Activated CD4-positive, alpha-beta T cell treated with anti-CD3 and anti-CD28 coated beads, Interleukin-2, amount 50 U/mL, for 4 hours (primary cell): ENCODE measurements around the gene LMAN1L.
"Not testable (repeated sequence)": the region's sequence is repeated elsewhere in the genome, so short reads cannot be mapped to it uniquely, and the experiment has no call there.

Experiments
- DNase-seq, 2 experiments: peaks; one replicate each; pipeline ENCODE4 v3.0.0-alpha.2; 2020

LMAN1L gene

DNA sequence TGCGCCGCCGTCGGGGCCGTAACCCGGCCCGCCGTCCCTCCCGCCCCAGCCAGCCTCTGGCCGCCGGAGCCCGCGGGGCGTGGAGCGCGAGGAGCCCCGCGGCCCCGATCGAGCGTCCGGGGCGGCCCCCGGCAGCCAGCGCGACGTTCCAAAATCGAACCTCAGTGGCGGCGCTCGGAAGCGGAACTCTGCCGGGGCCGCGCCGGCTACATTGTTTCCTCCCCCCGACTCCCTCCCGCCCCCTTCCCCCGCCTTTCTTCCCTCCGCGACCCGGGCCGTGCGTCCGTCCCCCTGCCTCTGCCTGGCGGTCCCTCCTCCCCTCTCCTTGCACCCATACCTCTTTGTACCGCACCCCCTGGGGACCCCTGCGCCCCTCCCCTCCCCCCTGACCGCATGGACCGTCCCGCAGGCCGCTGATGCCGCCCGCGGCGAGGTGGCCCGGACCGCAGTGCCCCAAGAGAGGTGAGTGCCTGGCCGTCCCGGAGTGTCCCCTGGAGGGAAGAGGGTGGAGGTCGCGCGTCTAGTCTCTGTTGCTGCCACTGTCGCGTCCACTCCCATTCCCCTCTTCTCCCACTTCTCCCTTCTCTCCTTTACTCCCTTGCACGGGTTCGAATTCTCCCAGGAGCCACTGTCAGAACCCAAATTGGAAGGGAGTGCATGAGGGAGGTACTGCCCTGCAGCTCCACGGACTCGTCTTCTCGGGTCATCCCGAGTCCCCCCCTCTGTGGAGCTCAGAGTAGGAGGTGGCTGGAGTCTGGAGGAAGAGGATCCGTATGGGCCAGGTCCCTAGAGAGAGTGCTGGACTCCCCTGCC, 30.2 kb upstream of the LMAN1L start:
- DNase-seq = peak; percentile 54 to 57

DNA sequence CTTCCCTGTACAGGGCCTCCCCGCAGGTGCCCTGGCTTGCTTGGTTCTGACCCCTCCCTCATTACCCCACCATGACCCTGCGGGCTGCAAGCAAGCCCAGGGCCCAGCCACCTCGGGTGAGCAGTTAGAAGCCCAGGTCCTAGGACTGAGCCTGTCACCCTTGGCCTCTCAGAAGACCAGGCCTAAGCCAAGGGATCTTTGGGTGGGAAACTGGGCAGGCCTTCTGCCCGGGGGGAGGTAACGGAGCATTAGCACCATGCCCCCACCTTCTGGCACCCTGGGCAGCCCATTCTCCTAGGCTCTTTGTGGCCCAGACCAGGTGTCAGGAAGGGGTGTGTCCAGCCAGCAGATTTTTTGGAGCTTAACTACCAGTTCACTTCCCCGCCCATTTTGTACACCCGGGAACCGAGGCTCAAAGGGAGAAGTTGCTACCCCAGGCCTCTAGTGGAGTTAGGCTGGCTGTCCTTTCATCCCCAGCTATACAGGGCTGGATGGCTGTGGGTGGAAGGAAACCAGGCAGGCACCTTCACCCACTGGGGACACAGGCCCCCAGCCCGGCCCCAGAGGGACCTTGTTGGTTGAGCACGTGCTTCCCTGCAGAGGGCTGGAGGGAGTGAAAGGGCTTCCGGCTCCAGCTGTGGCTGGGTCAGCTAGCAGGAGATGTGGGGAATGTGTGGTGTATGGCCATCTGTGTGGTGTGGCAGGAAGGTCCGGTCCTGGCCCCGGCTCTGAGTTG, 29.4 kb upstream of the LMAN1L start:
- DNase-seq = no peak

DNA sequence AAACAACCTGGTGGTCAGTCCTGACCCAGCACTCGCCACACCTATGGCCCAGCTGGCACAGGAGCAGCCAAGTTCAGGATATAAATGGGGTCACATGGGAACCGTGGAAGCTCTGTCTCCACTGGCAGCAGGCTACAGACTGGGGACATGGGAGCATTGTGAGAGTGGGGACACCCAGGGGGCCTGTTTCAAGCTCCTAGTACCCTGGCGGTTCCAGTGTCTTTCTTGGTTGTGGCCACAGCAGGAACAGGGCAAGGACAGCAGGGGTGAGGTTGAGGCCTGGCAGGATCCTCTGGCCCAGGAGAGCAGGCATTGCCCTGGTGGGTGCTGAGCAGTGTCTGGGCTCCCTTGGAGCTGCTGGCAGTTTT, 28.8 kb upstream of the LMAN1L start:
- DNase-seq = no peak

DNA sequence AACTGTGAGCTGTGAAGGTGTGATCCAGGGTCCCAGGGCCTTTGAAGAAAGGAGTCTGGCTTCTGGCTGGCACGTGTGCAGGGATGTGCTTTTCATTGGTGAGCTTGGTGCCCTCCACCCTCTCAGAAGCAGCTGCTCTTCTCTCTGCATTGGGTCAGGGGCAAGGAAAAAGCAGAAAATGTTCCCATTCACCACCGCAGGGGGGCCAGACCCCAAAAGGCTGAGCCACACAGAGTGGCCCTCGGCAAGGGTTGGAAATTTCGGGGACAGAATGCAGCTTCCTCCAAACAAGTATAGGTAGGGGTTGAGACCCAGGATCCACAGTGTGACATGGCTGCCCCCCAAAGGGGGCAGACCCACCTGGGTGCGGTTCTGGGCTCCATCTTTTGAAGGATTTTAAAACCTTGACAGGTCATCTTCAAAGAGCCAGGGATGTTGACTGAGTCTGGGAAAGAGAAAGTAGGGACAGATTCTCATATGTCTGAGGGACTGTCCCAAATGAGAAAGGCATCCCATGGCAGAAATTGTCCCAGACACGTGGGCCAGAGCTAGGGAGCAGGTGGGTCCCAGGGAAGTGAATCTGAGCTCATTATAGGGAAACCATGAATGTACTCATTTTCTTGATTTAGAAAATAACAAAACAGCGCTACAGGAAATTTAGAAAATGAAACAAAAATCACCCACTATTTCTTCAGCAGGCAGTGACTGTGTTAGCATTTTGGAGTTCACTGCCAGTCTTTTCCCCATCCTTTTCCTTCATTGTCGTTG, 28.0 kb upstream of the LMAN1L start:
- DNase-seq = no peak

DNA sequence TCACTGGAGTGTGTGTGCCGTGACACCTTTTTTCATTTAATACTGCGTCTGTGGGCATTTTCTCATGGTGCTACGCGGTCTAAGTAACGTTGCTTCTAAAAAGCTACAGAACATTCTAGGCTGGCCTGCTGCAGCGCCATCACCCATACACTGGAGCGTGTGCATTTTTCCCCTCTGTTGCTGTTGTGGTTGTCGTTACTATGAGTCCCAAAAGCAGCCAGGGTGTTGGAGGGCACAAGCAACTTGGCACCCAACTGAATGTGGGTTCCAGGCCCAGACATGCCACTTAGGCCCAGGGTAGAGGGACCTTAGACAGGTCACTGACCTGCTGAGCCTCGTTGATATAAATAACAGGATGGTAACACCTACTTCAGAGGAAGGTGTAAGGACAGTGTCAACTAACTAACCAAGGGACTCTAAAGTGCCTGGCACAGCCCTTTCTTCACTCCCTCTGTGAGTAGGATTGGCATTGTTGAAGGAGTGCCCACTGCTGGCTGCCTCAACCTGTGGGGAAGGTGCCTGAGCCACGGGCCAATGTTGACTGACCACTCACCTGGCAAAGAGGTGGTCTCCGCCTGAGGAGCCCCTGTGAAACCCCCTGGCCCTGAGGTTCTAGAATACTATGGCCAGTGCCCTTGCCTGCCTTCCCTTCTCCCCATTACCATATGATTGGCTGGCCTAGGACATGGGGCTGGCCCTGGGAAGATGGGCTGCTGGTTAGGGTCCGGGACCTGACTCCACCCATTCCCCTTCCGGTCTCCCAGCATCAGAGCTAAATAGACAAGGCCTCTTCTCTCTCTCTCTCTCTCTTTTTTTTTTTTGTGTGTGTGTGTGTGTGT, 27.2 kb upstream of the LMAN1L start:
- no peak for DNase-seq

DNA sequence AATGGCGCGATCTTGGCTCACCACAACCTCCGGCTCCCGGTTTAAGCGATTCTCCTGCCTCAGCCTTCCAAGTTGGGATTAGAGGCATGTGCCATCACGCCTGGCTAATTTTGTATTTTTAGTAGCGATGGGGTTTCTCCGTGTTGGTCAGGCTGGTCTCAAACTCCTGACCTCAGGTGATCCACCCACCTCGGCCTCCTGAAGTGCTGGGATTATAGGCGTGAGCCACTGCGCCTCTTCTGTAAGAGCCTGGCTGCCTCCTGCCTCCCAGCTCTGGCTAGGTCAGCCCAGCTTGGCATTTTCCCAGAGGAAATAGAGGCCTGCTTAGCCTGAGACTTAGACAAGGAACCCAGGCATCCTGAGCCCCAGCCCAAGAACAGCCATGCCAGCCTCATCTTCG, 26.6 kb upstream of the LMAN1L start:
- not testable (repeated sequence) for DNase-seq

DNA sequence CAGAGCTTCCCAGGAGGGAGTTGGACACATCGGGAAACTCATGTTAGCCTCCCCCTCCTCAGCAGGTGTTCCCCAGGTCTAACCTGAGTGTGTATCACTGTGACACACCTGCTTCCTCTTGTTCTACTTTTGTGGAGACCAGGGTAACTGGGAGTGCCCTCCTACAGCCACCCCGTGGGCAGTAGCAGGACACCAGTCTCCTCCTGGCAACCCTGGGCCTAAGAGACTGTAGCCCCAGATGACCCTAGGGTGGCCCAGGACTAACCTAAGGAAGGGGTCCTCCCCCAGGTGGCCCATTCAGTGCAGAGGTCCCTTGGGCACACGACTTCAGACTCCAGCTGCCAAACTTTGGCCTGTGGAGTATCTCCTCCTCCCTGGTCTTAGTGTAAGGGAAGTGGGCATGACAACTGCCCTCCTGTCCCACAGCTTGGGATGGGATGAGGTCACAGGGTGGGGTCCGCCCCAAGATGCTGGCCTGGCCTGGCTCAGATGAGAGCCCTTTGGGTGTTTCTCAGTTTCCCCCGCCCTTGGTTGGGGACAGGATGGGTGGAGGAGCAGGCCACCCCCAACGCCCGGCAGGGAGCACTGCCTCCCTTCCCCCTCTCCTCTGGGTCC, 26.0 kb upstream of the LMAN1L start:
- no peak for DNase-seq

DNA sequence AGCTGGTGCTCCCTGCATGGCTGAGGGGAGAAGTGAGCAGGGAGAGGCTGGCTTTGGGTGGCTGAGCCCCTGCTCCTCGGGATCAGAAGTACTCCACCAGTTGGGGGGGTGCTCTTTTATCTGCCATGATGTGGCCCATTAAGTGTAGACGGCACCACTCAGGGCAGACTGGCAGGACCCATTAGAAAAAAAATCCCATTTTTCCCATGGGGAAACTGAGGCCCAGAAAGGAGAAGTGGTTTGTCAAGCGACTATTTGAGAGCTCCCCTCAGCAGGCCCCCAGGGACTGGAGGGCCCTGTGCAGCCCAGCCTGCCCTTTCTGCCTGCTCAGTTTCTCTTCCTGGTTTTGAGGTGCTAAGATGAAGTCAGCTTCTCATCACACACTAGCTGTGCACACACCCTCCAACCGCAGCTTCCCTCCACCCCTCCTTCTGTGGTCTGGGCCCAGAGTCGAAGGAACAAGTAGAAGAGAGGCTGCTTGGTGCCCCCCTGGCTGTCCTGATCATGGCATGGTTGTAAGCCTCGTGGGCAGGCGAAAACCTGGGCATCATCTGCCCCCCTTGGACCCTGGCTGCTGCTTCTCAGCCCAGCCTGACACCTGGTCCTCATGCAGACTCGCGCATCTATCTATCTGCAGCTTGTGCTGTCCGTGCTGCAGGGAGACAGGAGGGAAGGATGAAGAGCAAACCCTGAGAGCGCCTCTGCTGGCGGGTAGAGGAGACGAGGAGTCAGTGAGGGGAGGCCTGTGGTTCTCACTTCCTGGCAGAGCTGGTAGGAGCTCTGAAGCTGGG, 25.2 kb upstream of the LMAN1L start:
- DNase-seq = peak; percentile 81 to 85

DNA sequence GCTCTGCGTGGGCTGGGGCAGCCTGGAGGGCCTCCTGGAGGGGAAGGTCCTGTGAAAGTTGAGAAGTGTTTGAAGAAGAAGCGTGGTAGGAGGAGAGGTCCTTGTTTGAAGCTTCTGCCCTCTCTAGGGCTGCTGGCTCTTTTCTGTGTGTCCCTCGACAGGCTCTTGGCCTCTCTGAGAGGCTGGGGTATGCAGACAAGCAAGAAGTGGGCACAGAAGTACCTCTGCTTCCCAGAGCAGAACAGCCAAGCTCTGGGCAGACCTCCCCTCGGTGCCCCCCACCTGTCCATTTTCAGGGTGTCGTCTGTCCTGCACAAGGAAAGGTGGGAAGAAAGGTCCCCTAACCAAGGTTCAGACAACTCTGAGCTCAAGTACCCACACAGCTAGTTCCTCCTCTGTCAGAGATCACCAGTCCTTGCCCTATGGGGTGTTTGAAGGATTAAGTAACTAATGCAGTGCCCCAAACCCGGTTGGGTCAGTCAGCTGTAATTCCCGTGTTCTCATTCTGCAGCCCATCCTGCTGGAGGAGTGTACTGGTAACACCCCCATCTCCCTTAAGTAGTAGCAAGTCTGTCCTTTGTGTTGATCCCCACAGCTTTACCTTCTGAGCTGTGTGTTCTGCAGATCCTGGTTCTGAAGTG, 24.5 kb upstream of the LMAN1L start:
- DNase-seq = no peak

DNA sequence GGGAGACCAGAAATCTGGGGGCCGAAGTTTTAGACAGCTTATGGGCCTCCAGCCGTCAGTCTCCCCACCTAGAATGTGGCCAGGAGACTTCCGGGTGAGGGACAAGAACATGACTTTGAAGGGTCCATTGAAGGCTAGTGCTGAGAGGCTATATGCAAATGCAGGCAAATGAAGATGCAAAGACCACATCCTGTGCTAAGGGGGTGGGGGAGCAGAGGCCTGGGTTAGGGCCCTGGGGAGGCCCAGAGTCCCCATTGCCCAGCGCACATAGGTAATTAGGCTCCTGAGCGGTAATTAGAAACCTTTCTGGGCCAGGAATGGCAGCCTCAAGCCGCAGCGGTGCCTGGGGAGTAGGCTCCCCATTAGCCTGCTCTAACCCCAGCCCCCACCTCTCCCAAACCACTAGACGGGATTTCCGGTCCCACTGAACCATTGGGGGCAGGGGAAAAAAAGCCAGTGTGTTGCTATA, 23.9 kb upstream of the LMAN1L start:
- DNase-seq = no peak

DNA sequence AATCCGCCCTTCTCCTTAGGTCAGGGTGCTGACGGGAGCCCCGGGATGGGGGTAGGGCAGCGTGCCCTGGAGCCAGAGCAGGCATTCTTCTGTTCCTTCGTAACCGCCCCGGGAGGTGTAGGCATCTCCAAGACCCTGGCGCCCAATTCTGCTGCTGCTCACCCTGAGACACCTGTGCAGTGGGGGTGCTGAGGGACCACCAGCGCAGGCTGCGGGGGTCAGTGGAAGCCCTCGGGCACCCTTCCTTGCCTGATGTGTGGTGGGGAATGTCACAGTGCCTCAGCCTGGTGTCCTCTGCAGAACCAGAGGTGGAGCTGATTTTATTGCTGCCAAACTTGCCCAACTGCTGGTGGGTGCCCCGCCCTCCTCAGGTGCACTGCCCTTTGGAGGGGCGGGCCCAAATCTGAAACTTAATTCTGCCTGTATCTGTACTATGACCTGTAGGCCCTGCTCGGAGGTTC, 23.4 kb upstream of the LMAN1L start:
- DNase-seq = no peak

DNA sequence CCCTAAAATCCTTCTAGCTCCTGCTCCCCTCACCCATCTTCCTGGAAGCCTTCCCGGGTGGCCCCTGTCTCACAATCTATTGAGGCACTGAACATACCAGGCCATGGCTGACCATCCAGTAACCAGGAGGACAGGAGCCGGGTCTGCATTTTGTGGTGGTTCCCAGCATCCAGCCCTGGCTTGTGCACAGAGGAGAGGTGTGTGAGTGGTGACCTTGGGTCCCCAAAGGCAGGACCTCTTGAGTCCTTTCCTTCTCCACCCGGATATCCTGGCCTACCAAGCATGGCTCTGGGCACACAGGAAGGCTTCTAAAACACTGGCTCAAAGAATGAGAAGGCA, 22.9 kb upstream of the LMAN1L start:
- no peak for DNase-seq

DNA sequence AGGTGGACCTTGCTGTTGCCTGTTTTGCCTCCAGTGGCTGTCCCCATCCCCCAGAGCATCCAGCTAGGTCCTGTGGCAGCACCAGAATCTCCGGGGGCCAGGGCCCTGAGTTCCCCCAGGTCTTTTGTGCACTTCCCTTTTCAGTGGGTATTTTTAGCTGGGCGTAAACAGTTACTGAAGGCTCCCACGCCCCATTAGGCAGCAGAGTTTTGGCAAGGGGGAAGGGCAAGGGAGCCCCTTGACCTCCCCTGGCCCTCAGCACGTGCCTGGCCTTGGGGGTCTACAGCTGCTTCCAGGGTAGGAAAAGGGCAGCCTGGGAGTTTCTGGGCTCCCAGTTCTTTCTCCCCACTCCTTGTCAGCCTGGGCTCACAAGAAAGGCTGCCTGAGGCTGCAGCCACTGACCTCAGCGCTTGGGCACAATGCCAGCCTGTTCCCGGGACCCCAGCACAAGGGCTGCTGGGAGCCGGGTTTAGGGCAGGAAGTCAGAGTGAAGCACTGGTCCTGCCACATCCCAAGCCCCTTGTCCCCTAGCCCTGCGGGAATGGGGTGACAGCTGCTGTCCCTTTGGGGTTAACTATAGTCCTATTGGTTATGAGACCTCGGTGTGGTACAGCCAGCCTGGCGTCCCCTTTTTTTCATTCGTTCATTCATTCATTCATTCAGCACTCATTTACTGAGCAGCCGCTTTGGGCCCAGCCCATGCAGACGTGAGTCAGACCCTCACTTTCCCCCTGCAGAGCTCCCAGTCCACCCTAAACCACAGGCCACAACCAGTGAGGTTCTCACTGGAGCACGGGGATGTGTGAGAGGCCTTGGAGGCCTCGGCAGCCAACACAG, 22.3 kb upstream of the LMAN1L start:
- no peak for DNase-seq

DNA sequence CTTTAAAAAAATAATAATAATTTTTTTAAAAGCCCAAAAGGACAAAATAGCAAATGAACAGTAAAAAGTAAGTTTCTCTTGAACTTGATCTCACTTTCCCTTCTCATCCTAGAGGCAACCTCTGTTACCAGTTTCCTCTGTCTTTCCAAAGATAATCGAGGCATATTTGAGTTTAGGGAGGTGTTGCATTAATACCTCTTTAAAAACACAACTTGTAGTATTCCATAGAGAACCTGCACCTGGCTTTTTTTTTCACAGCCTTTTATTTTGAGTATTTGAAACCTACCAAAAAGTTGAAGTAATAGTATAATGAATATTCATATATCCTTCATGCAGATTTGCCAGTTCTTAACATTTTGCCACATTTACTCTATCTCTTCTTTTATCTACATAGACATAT, 21.6 kb upstream of the LMAN1L start:
- DNase-seq = no peak

DNA sequence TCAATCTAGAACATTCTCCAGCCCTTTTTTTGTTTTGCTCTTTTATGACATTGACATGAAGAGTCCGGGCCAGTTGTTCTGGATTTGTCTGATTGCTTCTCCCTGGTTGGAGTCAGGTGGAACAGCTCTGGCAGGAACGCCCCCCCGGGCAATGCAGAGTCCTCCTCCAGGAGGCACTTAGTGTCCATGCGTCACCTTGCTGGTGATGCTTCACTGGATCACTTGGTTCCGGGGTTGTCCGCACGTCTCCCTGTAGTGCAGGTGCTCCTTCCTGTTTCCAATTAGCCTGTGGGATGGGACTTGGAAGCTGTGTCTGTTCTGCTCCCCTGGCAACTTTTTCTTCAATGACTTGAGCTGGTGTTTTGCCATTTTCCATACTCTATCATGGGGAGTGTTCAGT, 21.0 kb upstream of the LMAN1L start:
- no peak for DNase-seq

DNA sequence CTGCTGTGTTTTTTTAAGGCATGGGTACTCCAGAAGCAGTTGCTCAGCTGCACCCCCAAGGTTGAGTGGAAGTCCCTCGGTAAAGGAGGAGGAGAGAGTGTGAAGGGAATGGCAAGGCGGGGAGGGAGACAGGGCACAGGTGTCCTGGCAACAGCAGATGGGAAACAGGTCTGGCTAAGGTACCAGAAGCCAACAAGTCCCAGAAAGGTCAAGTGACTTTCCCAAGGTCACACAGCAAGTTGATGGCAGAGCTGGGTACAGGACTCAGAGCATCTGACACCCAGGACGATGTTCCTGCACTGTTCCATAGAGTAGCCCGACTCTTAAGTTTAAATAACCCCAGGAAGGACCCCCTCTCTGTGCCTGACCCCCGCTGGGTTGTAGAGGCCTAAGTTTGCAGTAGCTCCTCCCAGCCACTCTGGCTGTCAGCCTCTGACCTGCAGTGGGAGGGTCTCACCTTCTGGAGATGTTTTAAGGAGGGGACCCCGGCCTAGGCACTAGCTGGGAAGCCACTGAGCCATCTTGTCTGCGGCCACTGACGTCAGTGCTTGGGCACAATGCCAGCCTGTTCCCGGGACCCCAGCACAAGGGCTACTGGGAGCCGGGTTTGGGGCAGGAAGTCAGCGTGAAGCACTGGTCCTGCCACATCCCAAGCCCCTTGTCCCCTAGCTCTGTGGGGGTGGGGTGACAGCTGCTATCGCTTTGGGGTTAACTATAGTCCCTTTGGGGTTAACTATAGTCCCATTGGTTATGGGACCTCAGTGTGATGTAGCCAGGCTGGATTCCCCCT, 20.2 kb upstream of the LMAN1L start:
- no peak for DNase-seq

DNA sequence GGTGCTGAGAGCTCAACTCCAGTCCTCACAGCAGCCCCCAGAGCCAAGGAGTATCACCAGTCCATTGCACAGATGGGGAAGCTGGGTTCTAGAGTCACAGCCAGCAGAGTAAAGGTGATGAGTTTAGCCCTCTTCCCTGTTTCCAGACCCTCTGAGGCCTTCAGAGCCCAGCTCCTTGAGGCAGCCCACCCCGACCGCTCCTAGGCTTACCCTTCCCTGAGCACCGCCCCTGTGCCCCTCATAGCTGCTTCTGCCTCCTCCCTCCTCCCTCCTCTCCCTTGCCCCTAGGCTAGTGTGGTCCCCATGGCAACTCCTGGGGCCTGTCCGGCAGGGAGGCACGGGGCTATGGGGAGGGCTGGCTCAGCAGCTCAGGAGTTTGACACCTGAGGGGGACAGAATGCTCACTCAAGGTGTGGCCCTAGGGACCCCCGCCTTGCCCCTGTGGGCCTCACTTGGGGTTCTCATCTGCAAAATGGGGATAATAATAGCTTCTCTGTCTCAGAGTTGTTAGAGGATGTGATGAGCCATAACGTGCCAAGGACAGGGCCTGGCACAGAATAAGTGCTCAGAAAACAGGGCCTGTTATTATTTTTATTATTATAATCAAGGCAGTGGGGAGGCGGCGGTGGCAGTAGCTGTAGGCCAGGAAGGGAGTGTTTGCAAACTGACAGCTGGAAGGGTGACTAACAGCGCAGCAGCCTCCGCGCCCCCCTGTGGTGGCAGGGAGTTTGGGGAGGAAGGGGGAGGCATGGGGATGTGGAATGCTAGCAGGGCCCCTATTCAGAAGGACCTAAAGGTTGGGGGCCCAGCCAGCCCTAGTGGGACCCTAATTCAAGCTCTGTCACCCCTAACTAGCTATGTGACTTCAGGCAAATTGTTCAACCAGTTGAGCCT, 19.3 kb upstream of the LMAN1L start:
- DNase-seq = peak; percentile 73 to 75
